ENCODE results near the gene PCGF5.
"Not testable (repeated sequence)": the region's sequence is repeated elsewhere in the genome, so short reads cannot be mapped to it uniquely, and the experiment has no call there.

PCGF5 gene

DNA sequence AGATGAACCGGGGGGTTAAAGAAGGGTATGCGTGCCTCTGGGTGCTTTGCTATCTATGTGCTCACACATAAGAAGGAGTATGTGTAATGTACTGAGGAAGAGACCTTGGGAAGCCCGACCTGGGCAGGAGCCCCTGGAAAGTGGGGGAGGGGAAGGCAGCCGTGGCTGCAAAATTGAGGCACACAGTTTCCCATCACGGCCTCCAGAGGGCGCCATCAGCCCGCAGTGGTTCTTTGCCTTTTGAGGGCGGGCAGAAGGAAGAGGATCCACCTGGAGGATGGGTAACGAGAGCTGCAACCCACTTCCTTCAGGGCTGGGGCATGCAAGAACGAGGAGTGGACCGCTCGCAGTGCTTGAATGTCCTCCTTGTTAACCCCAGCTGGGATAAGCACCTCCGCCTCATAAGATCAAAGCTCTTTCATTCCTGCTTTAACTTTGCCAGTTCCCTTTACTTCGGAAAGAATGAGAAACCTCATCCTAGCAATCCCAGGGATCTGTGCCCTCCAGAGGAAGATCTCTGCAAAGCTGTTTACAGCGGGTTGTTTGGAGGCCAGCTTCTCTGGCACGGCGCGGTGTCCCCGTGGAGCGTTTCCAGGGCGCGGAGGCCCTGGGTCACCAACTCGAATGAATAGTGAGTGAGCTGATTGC is 77.9 kb downstream of the PCGF5 start:
- H3K27ac ChIP-seq (ENCODE audit: insufficient read depth, low read length, poor library complexity, severe bottlenecking), result no peak overlapping the region
- H3K4me1 ChIP-seq (ENCODE audit: control insufficient read depth, insufficient read depth, low read length, poor library complexity, severe bottlenecking), result peaks cover 5% of the 10 kb centered on the region
- DNase-seq, result peak; percentile 50 to 60 (median 52)

DNA sequence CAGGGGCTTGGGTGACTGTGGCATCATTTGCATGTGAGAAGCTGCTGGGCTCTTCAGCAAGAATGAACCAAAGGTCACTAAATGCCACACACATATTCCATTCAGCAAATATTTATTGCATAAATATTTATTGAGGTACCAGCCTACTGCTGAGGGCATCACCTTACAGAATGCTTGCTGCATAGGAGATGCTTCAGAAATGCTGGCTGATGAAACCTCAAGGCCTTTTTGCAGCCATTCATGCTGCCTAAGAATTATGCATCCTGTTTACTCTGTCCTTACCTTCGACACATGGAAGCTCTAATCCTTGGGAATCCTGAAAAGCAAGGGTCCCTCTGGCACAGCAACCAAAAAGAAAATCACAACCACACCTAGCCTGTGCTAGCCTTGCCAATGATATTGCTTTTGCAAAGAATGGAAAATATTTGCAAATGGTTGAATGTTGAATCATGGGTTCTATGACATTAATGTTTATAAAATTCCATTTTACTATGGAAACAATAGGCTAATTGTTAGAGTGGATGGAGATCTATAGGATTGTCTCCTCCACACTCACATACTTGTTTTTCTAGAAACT is 79.6 kb downstream of the PCGF5 start:
- DNase-seq, result no peak
- Histone ChIP-seq H3K9me3 (ENCODE audit: control insufficient read depth, low read length) (no peaks in the 10 kb centered on the region), H3K4me3 (ENCODE audit: insufficient read depth, low read depth, low read length, poor library complexity, severe bottlenecking) (no peak overlapping the region)

More for the DNA sequence above, 77.9 kb downstream of the PCGF5 start:
- no peaks in the 10 kb centered on the region for H3K27me3 ChIP-seq (replicated peaks; ENCODE audit: control insufficient read depth, insufficient read depth, low read length, poor library complexity, severe bottlenecking)
- H3K9me3 ChIP-seq (ENCODE audit: control insufficient read depth, low read length), result no peaks in the 10 kb centered on the region
- H3K36me3 ChIP-seq (ENCODE audit: control insufficient read depth, insufficient read depth, low read length), result no peaks in the 10 kb centered on the region
- H3K4me3 ChIP-seq (ENCODE audit: insufficient read depth, low read depth, low read length, poor library complexity, severe bottlenecking), result peak overlapping the region; percentile 43

DNA sequence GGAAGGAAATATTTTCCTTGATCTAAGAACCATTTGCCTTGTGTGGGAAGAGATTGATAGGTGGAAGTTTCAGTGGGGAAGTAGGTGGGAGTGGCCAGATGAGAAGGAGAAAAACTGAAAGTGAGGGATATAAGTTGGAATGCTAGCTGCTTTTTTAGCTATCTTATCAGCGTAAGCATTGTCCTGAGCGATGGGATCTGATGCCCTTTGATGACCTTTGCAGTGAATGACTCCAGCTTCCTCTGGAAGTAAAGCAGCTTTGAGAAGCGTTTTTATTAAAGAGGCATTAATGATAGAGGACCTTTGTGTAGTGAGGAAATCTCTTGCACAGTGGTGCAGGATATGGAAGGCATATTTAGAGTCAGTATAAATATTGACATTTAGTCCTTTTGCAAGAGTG is 82.5 kb downstream of the PCGF5 start:
- not testable (repeated sequence) for H3K9me3 ChIP-seq (ENCODE audit: control insufficient read depth, low read length); H3K4me3 ChIP-seq (ENCODE audit: insufficient read depth, low read depth, low read length, poor library complexity, severe bottlenecking); H3K27me3 ChIP-seq (replicated peaks; ENCODE audit: control insufficient read depth, insufficient read depth, low read length, poor library complexity, severe bottlenecking); H3K4me1 ChIP-seq (ENCODE audit: control insufficient read depth, insufficient read depth, low read length, poor library complexity, severe bottlenecking); DNase-seq; H3K27ac ChIP-seq (ENCODE audit: insufficient read depth, low read length, poor library complexity, severe bottlenecking); H3K36me3 ChIP-seq (ENCODE audit: control insufficient read depth, insufficient read depth, low read length)

More for the DNA sequence above, 79.6 kb downstream of the PCGF5 start:
- Histone ChIP-seq H3K27ac (ENCODE audit: insufficient read depth, low read length, poor library complexity, severe bottlenecking) (no peak overlapping the region), H3K36me3 (ENCODE audit: control insufficient read depth, insufficient read depth, low read length) (no peaks in the 10 kb centered on the region), H3K27me3 (replicated peaks; ENCODE audit: control insufficient read depth, insufficient read depth, low read length, poor library complexity, severe bottlenecking) (no peaks in the 10 kb centered on the region), H3K4me1 (ENCODE audit: control insufficient read depth, insufficient read depth, low read length, poor library complexity, severe bottlenecking) (peaks cover 5% of the 10 kb centered on the region)

DNA sequence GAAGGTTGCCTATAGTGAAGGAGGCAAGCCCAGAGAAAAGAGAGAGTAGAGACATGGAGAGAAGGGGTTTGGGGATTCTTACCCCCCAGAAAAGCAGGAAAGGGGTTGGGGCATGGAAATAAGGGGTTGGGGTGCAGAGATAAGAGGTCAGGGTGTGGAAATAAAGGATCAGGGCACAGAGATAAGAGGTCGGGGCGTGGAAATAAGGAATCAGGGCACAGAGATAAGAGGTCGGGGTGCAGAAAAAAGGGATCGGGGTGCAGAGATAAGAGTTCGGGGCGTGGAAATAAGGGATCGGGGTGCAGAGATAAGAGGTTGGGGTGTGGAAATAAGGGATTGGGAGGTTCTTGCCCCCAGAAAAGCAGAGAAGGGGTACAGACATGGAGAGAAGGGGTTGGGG is 85.5 kb downstream of the PCGF5 start:
- not testable (repeated sequence) for H3K27me3 ChIP-seq (replicated peaks; ENCODE audit: control insufficient read depth, insufficient read depth, low read length, poor library complexity, severe bottlenecking); H3K4me3 ChIP-seq (ENCODE audit: insufficient read depth, low read depth, low read length, poor library complexity, severe bottlenecking); H3K27ac ChIP-seq (ENCODE audit: insufficient read depth, low read length, poor library complexity, severe bottlenecking); H3K9me3 ChIP-seq (ENCODE audit: control insufficient read depth, low read length); H3K4me1 ChIP-seq (ENCODE audit: control insufficient read depth, insufficient read depth, low read length, poor library complexity, severe bottlenecking); DNase-seq; H3K36me3 ChIP-seq (ENCODE audit: control insufficient read depth, insufficient read depth, low read length)

DNA sequence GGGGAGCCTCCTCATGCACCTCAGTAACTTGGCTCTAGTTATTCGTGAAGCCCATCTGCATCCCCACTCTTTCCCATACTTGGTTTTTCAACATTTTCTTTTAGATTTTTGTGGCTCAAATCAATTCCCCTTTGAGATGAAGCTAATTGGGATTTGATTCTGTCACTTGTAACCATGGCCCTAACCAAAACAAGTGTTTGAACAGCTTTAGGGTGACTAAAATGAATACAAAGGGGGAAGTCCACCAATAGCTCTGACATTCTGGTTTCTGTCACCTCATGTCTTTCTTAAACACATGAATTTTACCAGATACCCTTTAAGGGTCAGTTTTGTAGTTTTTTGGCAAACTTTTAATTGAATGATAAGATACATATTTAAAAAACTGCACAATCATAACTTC is 87.0 kb downstream of the PCGF5 start:
- no peaks in the 10 kb centered on the region for H3K36me3 ChIP-seq (ENCODE audit: control insufficient read depth, insufficient read depth, low read length)
- no peak for DNase-seq

DNA sequence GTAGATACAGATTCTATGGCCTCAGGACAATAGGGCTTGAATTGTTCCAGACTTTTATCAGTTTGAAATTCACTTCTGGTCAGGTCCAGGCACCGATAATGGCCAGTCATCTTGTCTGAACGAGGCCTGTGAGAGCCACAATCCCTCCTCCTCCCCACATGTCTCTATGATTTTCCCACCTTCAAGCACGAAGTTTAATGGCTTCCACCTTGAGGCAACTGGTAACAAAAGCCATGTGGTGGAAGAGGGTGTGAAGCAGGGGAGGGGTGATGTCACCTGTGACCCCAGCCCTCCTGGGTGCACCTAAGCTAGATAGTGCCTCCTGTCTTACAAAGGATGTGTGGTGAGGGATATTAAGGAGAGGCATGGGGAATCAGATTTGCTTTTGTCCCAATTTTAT is 89.2 kb downstream of the PCGF5 start:
- H3K27ac ChIP-seq (ENCODE audit: insufficient read depth, low read length, poor library complexity, severe bottlenecking), result no peak overlapping the region
- no peak for DNase-seq
- H3K4me3 ChIP-seq (ENCODE audit: insufficient read depth, low read depth, low read length, poor library complexity, severe bottlenecking), result no peak overlapping the region

More for the DNA sequence above, 87.0 kb downstream of the PCGF5 start:
- H3K4me3 ChIP-seq (ENCODE audit: insufficient read depth, low read depth, low read length, poor library complexity, severe bottlenecking), result no peak overlapping the region
- H3K4me1 ChIP-seq (ENCODE audit: control insufficient read depth, insufficient read depth, low read length, poor library complexity, severe bottlenecking), result no peaks in the 10 kb centered on the region
- no peaks in the 10 kb centered on the region for H3K9me3 ChIP-seq (ENCODE audit: control insufficient read depth, low read length)
- no peaks in the 10 kb centered on the region for H3K27me3 ChIP-seq (replicated peaks; ENCODE audit: control insufficient read depth, insufficient read depth, low read length, poor library complexity, severe bottlenecking)
- H3K27ac ChIP-seq (ENCODE audit: insufficient read depth, low read length, poor library complexity, severe bottlenecking), result no peak overlapping the region

DNA sequence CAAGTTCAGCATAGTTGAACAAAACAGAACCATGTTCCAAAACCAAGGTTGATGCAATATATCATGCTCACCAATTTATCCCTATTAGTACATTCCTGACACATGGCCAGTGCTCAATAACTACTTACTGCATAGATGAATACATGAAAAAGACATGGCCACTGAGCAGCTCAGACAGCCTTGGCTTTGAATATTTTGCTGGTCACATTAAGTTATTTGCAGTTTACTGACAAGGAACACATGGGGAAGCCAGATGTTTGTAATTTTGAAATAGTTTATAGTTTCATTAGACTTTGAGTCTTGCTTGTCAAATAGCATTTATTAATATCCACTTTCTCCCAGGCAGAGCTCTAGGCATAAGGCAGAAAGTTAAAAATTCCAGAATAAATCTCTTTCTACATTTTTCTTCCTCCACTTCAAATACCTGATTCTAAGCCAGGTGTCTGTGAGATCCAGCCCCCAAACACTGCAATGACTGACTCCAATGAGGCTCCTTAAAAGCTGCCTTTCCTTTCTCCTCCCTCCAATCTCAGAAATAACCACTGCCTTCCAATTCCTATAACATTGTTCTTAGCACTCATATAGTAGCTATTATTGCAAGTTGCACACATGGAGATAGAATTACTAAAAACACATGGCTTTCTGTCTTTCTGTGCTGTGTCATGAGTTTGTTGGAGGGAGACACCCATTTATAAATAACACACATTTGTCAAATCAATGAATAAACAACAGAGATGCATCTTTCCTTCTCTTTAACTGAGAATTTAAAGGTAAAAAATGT is 91.3 kb downstream of the PCGF5 start:
- H3K4me3 ChIP-seq (ENCODE audit: insufficient read depth, low read depth, low read length, poor library complexity, severe bottlenecking), result no peak overlapping the region
- H3K36me3 ChIP-seq (ENCODE audit: control insufficient read depth, insufficient read depth, low read length), result no peaks in the 10 kb centered on the region
- no peaks in the 10 kb centered on the region for H3K4me1 ChIP-seq (ENCODE audit: control insufficient read depth, insufficient read depth, low read length, poor library complexity, severe bottlenecking)
- no peak for DNase-seq
- H3K27ac ChIP-seq (ENCODE audit: insufficient read depth, low read length, poor library complexity, severe bottlenecking), result no peak overlapping the region
- no peaks in the 10 kb centered on the region for H3K27me3 ChIP-seq (replicated peaks; ENCODE audit: control insufficient read depth, insufficient read depth, low read length, poor library complexity, severe bottlenecking)
- H3K9me3 ChIP-seq (ENCODE audit: control insufficient read depth, low read length), result no peaks in the 10 kb centered on the region

More for the DNA sequence above, 89.2 kb downstream of the PCGF5 start:
- Histone ChIP-seq H3K27me3 (replicated peaks; ENCODE audit: control insufficient read depth, insufficient read depth, low read length, poor library complexity, severe bottlenecking) (no peaks in the 10 kb centered on the region), H3K36me3 (ENCODE audit: control insufficient read depth, insufficient read depth, low read length) (no peaks in the 10 kb centered on the region), H3K4me1 (ENCODE audit: control insufficient read depth, insufficient read depth, low read length, poor library complexity, severe bottlenecking) (no peaks in the 10 kb centered on the region), H3K9me3 (ENCODE audit: control insufficient read depth, low read length) (no peaks in the 10 kb centered on the region)

DNA sequence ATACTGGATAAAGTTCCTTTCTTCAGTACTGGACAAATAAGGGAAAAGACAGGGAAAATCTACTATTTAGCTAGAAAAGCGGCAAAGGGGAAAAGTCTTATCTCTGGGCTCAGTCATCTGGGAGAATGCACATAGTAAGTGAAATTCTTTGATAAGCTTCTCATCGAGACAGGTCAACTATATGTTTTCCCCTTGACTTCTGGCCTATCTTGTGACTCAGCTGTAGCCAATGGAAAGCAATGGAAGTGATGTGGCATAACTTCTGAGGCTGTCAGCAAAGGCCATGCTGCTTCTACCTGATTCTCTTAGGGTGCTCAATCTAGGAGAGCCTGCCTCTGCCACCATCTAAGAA is 91.9 kb downstream of the PCGF5 start:
- Histone ChIP-seq H3K27me3 (replicated peaks; ENCODE audit: control insufficient read depth, insufficient read depth, low read length, poor library complexity, severe bottlenecking) (no peaks in the 10 kb centered on the region), H3K9me3 (ENCODE audit: control insufficient read depth, low read length) (no peaks in the 10 kb centered on the region), H3K4me3 (ENCODE audit: insufficient read depth, low read depth, low read length, poor library complexity, severe bottlenecking) (no peak overlapping the region), H3K36me3 (ENCODE audit: control insufficient read depth, insufficient read depth, low read length) (no peaks in the 10 kb centered on the region), H3K4me1 (ENCODE audit: control insufficient read depth, insufficient read depth, low read length, poor library complexity, severe bottlenecking) (no peaks in the 10 kb centered on the region), H3K27ac (ENCODE audit: insufficient read depth, low read length, poor library complexity, severe bottlenecking) (no peak overlapping the region)
- DNase-seq, result no peak

DNA sequence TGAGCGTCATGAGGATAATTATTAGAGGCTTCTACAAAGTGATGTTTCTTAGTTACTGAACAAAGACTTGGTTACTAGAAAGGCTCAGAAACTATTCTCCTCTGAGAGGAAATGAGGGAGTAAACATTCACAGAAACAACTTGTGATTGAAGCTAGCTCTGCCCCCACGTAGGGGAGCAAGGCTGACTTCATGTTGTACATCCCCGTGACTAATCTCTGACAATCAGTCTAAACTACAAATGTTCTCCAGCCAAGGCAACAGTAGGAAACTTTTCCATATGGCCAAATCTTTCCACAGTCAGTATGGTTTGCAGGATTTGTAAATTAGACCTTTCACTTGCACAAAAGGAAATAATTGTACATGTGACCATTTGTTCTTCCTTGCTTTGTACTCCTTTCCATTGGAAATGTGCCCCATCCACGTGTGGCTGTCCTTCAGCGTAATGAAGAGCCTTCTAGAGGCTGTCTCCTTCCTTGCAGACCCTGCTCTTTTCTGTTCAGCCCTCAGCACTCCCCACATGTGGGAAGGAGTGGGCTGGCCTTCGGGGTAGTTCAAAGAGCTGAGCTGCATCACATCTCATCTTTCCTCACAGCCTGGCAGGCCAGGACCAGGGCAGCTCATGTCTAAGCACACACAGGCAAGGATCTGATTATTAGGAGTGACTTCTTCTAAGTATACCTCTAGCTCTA is 93.5 kb downstream of the PCGF5 start:
- Histone ChIP-seq H3K27me3 (replicated peaks; ENCODE audit: control insufficient read depth, insufficient read depth, low read length, poor library complexity, severe bottlenecking) (no peaks in the 10 kb centered on the region), H3K27ac (ENCODE audit: insufficient read depth, low read length, poor library complexity, severe bottlenecking) (no peak overlapping the region), H3K9me3 (ENCODE audit: control insufficient read depth, low read length) (no peaks in the 10 kb centered on the region), H3K4me3 (ENCODE audit: insufficient read depth, low read depth, low read length, poor library complexity, severe bottlenecking) (no peak overlapping the region), H3K36me3 (ENCODE audit: control insufficient read depth, insufficient read depth, low read length) (no peaks in the 10 kb centered on the region), H3K4me1 (ENCODE audit: control insufficient read depth, insufficient read depth, low read length, poor library complexity, severe bottlenecking) (no peaks in the 10 kb centered on the region)
- DNase-seq, result no peak

DNA sequence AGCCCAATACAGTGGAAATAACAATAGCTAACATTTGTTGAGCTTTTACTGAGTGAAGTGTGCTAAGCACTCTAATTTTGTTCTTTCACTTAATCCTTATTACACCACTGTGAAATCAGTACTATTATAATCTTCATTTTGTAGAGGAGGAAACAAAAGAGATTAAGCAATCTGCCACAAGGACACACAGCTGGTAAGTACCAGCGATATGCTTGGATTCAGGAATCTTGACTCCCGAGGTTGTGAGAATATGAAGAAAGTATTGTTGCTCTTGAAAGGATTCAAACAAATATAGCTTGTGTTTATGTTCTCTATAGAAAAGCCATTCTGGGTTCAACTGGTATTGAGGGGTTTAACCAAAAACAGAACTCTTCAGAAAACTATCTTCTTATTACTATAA is 96.0 kb downstream of the PCGF5 start:
- no peak for DNase-seq
- Histone ChIP-seq H3K27ac (ENCODE audit: insufficient read depth, low read length, poor library complexity, severe bottlenecking) (no peak overlapping the region), H3K4me3 (ENCODE audit: insufficient read depth, low read depth, low read length, poor library complexity, severe bottlenecking) (no peak overlapping the region), H3K36me3 (ENCODE audit: control insufficient read depth, insufficient read depth, low read length) (no peaks in the 10 kb centered on the region), H3K4me1 (ENCODE audit: control insufficient read depth, insufficient read depth, low read length, poor library complexity, severe bottlenecking) (no peaks in the 10 kb centered on the region), H3K27me3 (replicated peaks; ENCODE audit: control insufficient read depth, insufficient read depth, low read length, poor library complexity, severe bottlenecking) (no peaks in the 10 kb centered on the region), H3K9me3 (ENCODE audit: control insufficient read depth, low read length) (no peaks in the 10 kb centered on the region)
